ENCODE results near the gene MORC2. TPM values are rescaled to one million over a fixed set of nuclear protein-coding genes. Genes with fewer than 3 reads are reported as not detected.

The MORC2 gene
- total and polyA plus RNA-seq, 2 of the 13 experiments (the other 11 are each of a cell fraction or from before 2014, with no cell fraction given), result 11.9 to 18.3 TPM

- TF ChIP-seq PATZ1 (CRISPR knock-in tag; IDR thresholded peaks at IDR 0.05) (peak; percentile 49), ZNF598 (CRISPR knock-in tag; IDR thresholded peaks at IDR 0.05; ENCODE audit: borderline replicate concordance) (no peak), ZNF550 (CRISPR knock-in tag; IDR thresholded peaks at IDR 0.05; ENCODE audit: borderline replicate concordance) (no peak), JUNB (CRISPR knock-in tag; IDR thresholded peaks at IDR 0.05; ENCODE audit: borderline replicate concordance) (0 out of 2 replicates have a peak, but pooled peaks have one; percentile 30), ZNF619 (CRISPR knock-in tag; IDR thresholded peaks at IDR 0.05) (no peak), REL (CRISPR knock-in tag; conservative IDR thresholded peaks at IDR 0.05) (peak; percentile 84; the same call in 1 of the 2 replicates), MED8 (CRISPR knock-in tag; IDR thresholded peaks at IDR 0.05; ENCODE audit: insufficient replicate concordance) (peak; percentile 79), NR2C2 (CRISPR knock-in tag; IDR thresholded peaks at IDR 0.05; ENCODE audit: borderline replicate concordance) (peak; percentile 76), ZBTB40 (IDR thresholded peaks at IDR 0.05) (no peak), ZBTB40 (CRISPR knock-in tag; IDR thresholded peaks at IDR 0.05) (no peak), REXO4 (CRISPR knock-in tag; IDR thresholded peaks at IDR 0.05; ENCODE audit: borderline replicate concordance) (no peak), RFXANK (CRISPR knock-in tag; IDR thresholded peaks at IDR 0.05) (0 out of 2 replicates have a peak, but pooled peaks have one; percentile 32), ELF1 (CRISPR knock-in tag; IDR thresholded peaks at IDR 0.05) (peak; percentile 96), POLR2AphosphoS5 (IDR thresholded peaks at IDR 0.05; ENCODE audit: low read depth, low read length) (peak; percentile 85), ZNF512B (CRISPR knock-in tag; IDR thresholded peaks at IDR 0.05; ENCODE audit: borderline replicate concordance) (no peak)
These were observed 454 bp upstream of the MORC2 start, which contains the start of gene TUG1 (continued) for GRCh38 chr22:30968924-30969531.

Data from HepG2 (cell line).